GM12874 (cell line): ENCODE data around the gene MAGEA4.

Experiments
- CTCF ChIP-seq: IDR thresholded peaks from 2 replicates; pipeline ENCODE4 v1.5.1; 2011; ENCODE audit warnings: low read depth, mild to moderate bottlenecking, control low read depth, low read length, moderate library complexity; ENCODE audit not compliant: insufficient read depth

MAGEA4 gene

DNA sequence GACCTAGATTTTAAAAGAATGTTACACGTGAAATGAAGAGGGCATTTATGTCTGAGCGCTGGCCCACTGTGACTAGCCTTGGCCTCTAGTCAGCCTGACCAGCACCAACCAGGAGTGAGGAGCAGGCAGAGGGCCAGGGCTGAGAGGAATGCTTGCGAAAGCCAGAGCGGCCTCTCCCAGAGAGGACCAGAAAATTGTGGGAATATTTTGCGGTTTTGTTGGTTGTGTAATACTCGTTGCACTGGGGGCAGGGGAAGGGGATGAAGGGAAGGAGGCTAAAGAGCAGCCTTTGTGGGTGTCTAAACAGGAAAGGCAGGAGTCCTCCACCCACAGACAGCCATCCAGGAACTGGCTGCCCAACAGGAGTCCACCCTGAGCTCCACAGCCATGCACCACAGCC, 58.0 kb downstream of the MAGEA4 start:
- TF ChIP-seq CTCF = no peak

- no peak for TF ChIP-seq CTCF
These were observed 60.5 kb downstream of the MAGEA4 start for GRCh38 chrX:151973060-151973661.

DNA sequence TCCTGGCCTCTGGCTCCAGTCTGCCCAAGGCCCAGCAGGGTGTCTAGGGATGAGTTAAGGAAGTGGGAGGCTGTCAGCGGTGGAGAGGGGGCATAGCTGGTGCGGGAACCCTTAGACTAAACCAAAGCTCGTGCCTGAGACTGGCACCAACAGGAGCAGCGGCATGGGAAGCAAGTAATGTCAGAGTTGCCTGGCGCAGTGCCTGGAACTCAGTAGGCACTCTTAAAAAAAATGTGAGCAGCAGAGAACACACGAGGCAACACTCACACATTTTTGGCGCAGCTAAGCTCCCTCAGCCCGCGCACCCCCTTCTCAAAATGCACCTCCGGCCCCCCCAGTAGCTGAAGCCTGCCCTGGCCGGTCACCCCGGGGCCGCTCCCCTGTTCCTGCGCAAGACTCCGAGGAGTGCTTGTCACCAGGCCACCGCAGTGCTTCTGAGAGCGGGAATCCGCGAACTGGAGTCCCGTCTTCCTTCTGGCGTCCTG, 61.2 kb downstream of the MAGEA4 start:
- no peak for TF ChIP-seq CTCF
